Neural progenitor cell (in vitro differentiated cells): ENCODE results near the gene PIP4K2B.

Source experiments
- EZH2 ChIP-seq: fragments of 200-600 bp; sonication (generic); IDR thresholded peaks from 2 replicates; pipeline ENCODE4 v1.6.1; 2017; ENCODE audit warnings: antibody characterized with exemption, mild to moderate bottlenecking, moderate library complexity
- TF ChIP-seq, protein P1 (sequence below): fragments of 200-600 bp; sonication (generic); IDR thresholded peaks from 2 replicates; pipeline ENCODE4 v1.5.1; 2017; ENCODE audit warnings: antibody characterized with exemption, mild to moderate bottlenecking

DNA sequence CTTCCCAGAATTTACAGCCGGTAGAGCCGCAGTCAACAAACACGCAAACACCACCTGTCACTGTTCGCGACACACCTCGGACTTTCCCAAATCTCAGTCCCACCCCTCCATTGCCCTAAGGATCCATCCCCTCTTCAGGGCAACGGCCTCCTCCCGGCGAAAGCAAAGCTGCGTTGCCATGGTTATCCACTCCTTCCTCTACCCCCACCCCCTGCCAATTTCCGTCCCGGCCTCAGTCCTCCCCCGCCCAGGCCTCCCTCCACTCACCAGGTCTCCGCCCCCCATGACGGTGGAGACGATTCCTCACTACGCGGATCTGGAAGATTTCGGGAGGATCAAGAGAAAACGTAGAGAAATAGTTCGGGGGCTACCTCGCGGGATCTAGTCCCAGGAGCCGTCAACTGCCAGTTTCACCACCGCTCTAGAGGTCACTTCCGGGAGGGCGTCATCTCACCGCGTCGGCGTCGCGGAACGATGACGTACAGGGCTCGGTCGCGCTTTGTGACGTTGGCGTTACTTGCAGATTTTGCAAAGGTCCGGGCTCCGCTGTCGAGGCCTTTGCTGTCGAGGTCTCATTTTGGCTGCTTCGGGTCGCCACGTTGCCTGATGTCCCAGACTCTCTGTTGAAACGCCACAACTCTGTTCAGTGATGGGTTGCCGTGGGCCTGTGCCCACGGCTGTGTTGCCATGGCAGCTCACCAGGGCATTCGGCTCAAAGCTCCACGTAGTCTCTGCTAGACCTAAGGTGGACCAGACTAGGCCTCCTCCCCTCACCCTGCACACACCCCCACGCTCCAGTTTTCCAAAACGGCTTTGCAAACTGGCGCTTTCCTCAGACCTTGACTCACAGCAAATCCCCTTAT is 25.8 kb upstream of the PIP4K2B start, which contains the start of gene CWC25:
- TF ChIP-seq, protein P1, sequence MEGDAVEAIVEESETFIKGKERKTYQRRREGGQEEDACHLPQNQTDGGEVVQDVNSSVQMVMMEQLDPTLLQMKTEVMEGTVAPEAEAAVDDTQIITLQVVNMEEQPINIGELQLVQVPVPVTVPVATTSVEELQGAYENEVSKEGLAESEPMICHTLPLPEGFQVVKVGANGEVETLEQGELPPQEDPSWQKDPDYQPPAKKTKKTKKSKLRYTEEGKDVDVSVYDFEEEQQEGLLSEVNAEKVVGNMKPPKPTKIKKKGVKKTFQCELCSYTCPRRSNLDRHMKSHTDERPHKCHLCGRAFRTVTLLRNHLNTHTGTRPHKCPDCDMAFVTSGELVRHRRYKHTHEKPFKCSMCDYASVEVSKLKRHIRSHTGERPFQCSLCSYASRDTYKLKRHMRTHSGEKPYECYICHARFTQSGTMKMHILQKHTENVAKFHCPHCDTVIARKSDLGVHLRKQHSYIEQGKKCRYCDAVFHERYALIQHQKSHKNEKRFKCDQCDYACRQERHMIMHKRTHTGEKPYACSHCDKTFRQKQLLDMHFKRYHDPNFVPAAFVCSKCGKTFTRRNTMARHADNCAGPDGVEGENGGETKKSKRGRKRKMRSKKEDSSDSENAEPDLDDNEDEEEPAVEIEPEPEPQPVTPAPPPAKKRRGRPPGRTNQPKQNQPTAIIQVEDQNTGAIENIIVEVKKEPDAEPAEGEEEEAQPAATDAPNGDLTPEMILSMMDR = no peak
- no peak for TF ChIP-seq EZH2
